Activated CD4-positive, alpha-beta T cell treated with anti-CD3 and anti-CD28 coated beads, Interleukin-2, Interleukin-4, amounts not matched to agents 100 ng/mL and 50 ng/mL, durations not matched to agents 16 hours and 8 hours (primary cell): ENCODE results near the gene YJU2.

Source experiments
- DNase-seq: peaks from one replicate; pipeline ENCODE4 v3.0.0-alpha.2; 2020; ENCODE audit warnings: low spot score

Gene YJU2

GRCh38 chr19:4298810-4299550 is 52.1 kb downstream of the YJU2 start:
- DNase-seq: no peak

- no peak for DNase-seq
These were observed 53.7 kb downstream of the YJU2 start for GRCh38 chr19:4300589-4300988.

GRCh38 chr19:4301590-4302242 is 54.8 kb downstream of the YJU2 start:
- no peak for DNase-seq

GRCh38 chr19:4302243-4302640 is 55.4 kb downstream of the YJU2 start, which contains the start of gene TMIGD2:
TSS of gene TMIGD2 (minus strand) at chr19:4302389. CDS start at chr19:4302385, 4 bp downstream.
- no peak for DNase-seq

GRCh38 chr19:4303819-4304537 is 57.1 kb downstream of the YJU2 start:
- no peak for DNase-seq

GRCh38 chr19:4304538-4305256 is 57.8 kb downstream of the YJU2 start, which contains the start of gene FSD1:
TSS of gene FSD1 (plus strand) at chr19:4304598. CDS start at chr19:4304747, 149 bp downstream.
- peak; percentile 85 for DNase-seq

GRCh38 chr19:4305257-4305612 is 58.4 kb downstream of the YJU2 start:
- DNase-seq: no peak

- DNase-seq: no peak
These were observed 58.8 kb downstream of the YJU2 start for GRCh38 chr19:4305659-4306058.

GRCh38 chr19:4310247-4311121 is 63.6 kb downstream of the YJU2 start:
- DNase-seq: no peak

- no peak for DNase-seq
These were observed 67.1 kb downstream of the YJU2 start for GRCh38 chr19:4313847-4314490.

GRCh38 chr19:4316956-4317355 is 70.1 kb downstream of the YJU2 start:
- DNase-seq: no peak

- no peak for DNase-seq
These were observed 71.6 kb downstream of the YJU2 start for GRCh38 chr19:4318460-4318859.
